ENCODE results near the gene DDIT4L. TPM values are rescaled to one million over a fixed set of nuclear protein-coding genes. Genes with fewer than 3 reads are reported as not detected.

The DDIT4L gene, protein sequence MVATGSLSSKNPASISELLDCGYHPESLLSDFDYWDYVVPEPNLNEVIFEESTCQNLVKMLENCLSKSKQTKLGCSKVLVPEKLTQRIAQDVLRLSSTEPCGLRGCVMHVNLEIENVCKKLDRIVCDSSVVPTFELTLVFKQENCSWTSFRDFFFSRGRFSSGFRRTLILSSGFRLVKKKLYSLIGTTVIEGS
- 8.1 and 17.7 TPM in 2 replicates for total RNA-seq

DNA sequence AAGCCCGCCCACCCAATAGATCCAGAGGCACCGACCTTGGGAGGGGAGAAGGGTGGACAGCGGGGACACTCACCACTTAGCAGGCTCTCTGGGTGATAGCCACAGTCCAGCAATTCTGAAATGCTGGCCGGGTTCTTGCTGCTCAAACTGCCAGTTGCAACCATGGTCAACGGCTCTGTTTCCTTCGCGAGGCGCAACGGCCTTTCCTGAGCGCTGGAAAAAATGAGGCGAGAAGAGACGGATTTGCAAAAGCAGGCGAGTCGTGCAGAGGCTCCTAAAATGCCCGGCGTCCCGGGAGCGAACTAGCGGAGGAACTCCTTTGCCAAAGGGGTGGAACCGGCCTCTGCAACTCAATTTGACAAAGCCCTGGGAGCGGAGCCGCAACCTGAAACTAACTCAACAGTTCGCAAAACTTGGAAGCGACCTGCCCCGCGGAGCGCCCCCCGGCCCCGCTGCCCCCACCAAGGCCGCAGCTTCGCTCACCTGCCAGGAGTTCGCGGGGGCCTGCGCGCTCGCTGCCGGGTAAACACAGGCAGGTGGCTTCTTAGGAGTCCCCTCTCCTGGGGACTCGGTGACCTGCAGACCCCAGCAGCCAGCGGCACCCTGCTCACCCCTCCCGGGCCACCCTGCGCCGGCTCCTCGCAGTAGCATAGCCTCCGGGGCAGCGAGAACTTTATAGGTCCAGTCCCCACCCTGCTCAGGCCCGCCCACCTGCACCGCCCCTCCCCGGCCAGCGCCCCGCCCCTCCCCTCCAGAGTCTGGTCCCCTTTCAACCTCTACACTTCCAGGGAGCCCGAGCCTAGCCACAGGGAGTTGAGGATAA, at the start of gene DDIT4L:
Gene DDIT4L, minus strand, starts transcription at position 649 of the 823 bp plus-strand sequence. Its CDS starts 485 bp downstream, at position 164.

Other genes starting within 250 kb of the DDIT4L start
- 52.7 and 56.0 TPM in 2 replicates for gene DNAJB14, start 243.8 kb downstream of the DDIT4L start, total RNA-seq
- gene H2AZ1, start 240.2 kb downstream of the DDIT4L start, total RNA-seq = 139 and 186 TPM in 2 replicates

Data from articular chondrocyte of knee joint (primary cell).